GM23338 (cell line): ENCODE results near the gene ACD. TPM values are rescaled to one million over a fixed set of nuclear protein-coding genes. Genes with fewer than 3 reads are reported as not detected.

Experiments
- ATAC-seq: fragments of 200-7000 bp; cut with Tn5 transposase; 3 replicates; pipeline ENCODE4 v1.9.1; 2020
- DNase-seq: peaks from one replicate; pipeline ENCODE4 v3.0.0-alpha.2; 2015; ENCODE audit warnings: low spot score
- H2AFZ ChIP-seq: fragments of 200-600 bp; sonication (generic); 2 replicates; pipeline ENCODE4 v1.8.0; 2016; ENCODE audit warnings: antibody characterized with exemption, mild to moderate bottlenecking, moderate library complexity
- H3F3A ChIP-seq: fragments of 200-600 bp; sonication (generic); replicated peaks from 2 replicates; pipeline ENCODE4 v1.8.0; 2017; ENCODE audit warnings: antibody characterized with exemption, mixed run types, low read depth
- H3K27ac ChIP-seq: fragments of 200-600 bp; sonication (generic); 2 replicates; pipeline ENCODE4 v1.6.1; 2016; ENCODE audit warnings: low read depth
- H3K27me3 ChIP-seq: fragments of 200-600 bp; sonication (generic); 2 replicates; pipeline ENCODE4 v1.8.0; 2016; ENCODE audit warnings: mild to moderate bottlenecking, mixed run types, moderate library complexity; ENCODE audit not compliant: insufficient read depth
- H3K36me3 ChIP-seq: fragments of 200-600 bp; sonication (generic); 2 replicates; pipeline ENCODE4 v1.8.0; 2016; ENCODE audit warnings: mild to moderate bottlenecking; ENCODE audit not compliant: insufficient read depth
- H3K4me1 ChIP-seq: fragments of 200-600 bp; sonication (generic); 2 replicates; pipeline ENCODE4 v1.8.0; 2016; ENCODE audit warnings: mild to moderate bottlenecking, moderate library complexity; ENCODE audit not compliant: insufficient read depth
- H3K4me2 ChIP-seq: fragments of 200-600 bp; sonication (generic); 2 replicates; pipeline ENCODE4 v1.7.1; 2017; ENCODE audit warnings: mixed run types
- H3K4me3 ChIP-seq: fragments of 200-600 bp; sonication (generic); 2 replicates; pipeline ENCODE4 v1.6.1; 2016; ENCODE audit warnings: mixed run types
- H3K79me2 ChIP-seq: fragments of 200-600 bp; sonication (generic); replicated peaks from 2 replicates; pipeline ENCODE4 v1.8.0; 2017; ENCODE audit warnings: mild to moderate bottlenecking; ENCODE audit not compliant: insufficient read depth
- H3K9me2 ChIP-seq: fragments of 200-600 bp; sonication (generic); 2 replicates; pipeline ENCODE4 v1.8.0; 2017; ENCODE audit not compliant: insufficient read depth
- H4K20me1 ChIP-seq: fragments of 200-600 bp; sonication (generic); replicated peaks from 2 replicates; pipeline ENCODE4 v1.8.0; 2017; ENCODE audit warnings: mild to moderate bottlenecking; ENCODE audit not compliant: insufficient read depth
- H3K27ac Mint-ChIP-seq: 2 replicates; pipeline ENCODE4 v1.8.0; 2020; ENCODE audit warnings: inconsistent platforms, mild to moderate bottlenecking, moderate library complexity, mixed read lengths
- H3K27me3 Mint-ChIP-seq: 3 replicates; pipeline ENCODE4 v1.8.0; 2022; ENCODE audit warnings: low read depth, mild to moderate bottlenecking, moderate library complexity, mixed read lengths, inconsistent platforms; ENCODE audit not compliant: insufficient read depth, poor library complexity
- H3K36me3 Mint-ChIP-seq: 3 replicates; pipeline ENCODE4 v1.8.0; 2021; ENCODE audit warnings: low read depth, mild to moderate bottlenecking, inconsistent platforms, moderate library complexity, mixed read lengths
- H3K4me1 Mint-ChIP-seq: 3 replicates; pipeline ENCODE4 v1.8.0; 2020; ENCODE audit warnings: mild to moderate bottlenecking, inconsistent platforms, mixed read lengths
- H3K4me3 Mint-ChIP-seq: 3 replicates; pipeline ENCODE4 v1.8.0; 2021; ENCODE audit warnings: moderate library complexity, mild to moderate bottlenecking, inconsistent platforms, mixed read lengths
- H3K9me3 Mint-ChIP-seq: 3 replicates; pipeline ENCODE4 v1.8.0; 2020; ENCODE audit warnings: moderate library complexity, mild to moderate bottlenecking, inconsistent platforms, mixed read lengths
- CREB1 ChIP-seq: fragments of 250-450 bp; sonication (Bioruptor Pico); IDR thresholded peaks from 2 replicates; pipeline ENCODE4 v1.5.0; 2020; ENCODE audit warnings: low read depth, mild to moderate bottlenecking, moderate library complexity
- EZH2 ChIP-seq: fragments of 200-600 bp; sonication (generic); IDR thresholded peaks from one replicate; pipeline ENCODE4 v1.8.0; 2017; ENCODE audit warnings: antibody characterized with exemption, mild to moderate bottlenecking, low read depth; ENCODE audit not compliant: unreplicated experiment
- EZH2phosphoT487 ChIP-seq: fragments of 200-600 bp; sonication (generic); IDR thresholded peaks from one replicate; pipeline ENCODE4 v1.8.1; 2018; ENCODE audit warnings: antibody characterized with exemption; ENCODE audit not compliant: unreplicated experiment
- JUNB ChIP-seq: IDR thresholded peaks from one replicate; pipeline ENCODE4 v1.6.1; 2016; ENCODE audit warnings: antibody characterized with exemption; ENCODE audit not compliant: unreplicated experiment
- NANOG ChIP-seq: IDR thresholded peaks from 2 replicates; pipeline ENCODE4 v1.6.1; 2016; ENCODE audit warnings: antibody characterized with exemption, borderline replicate concordance
- POLR2AphosphoS5 ChIP-seq: IDR thresholded peaks from 2 replicates; pipeline ENCODE4 v1.6.1; 2016; ENCODE audit warnings: antibody characterized with exemption, low read depth
- STAT1 ChIP-seq: IDR thresholded peaks from one replicate; pipeline ENCODE4 v1.6.1; 2016; ENCODE audit warnings: antibody characterized with exemption; ENCODE audit not compliant: unreplicated experiment
- ZNF114 ChIP-seq: fragments of 250-450 bp; sonication (Bioruptor Pico); IDR thresholded peaks from 2 replicates; pipeline ENCODE4 v1.5.0; 2020; ENCODE audit warnings: mild to moderate bottlenecking, moderate library complexity
- ZNF331 ChIP-seq: fragments of 250-450 bp; sonication (Bioruptor Pico); IDR thresholded peaks from 2 replicates; pipeline ENCODE4 v1.5.0; 2020; ENCODE audit warnings: low read depth, mild to moderate bottlenecking, moderate library complexity
- polyA plus RNA-seq: library from polyadenylated mRNA; unstranded; fragments of >200 nt; fragmentation: Nextera tagmentation; extraction: Ambion mirVana; gene quantifications from 2 replicates; pipeline ENCODE4 v1.2.1, GENCODE V29; 2016
- total RNA-seq: library from RNA; depleted of rRNA; stranded (reverse); fragments of >200 nt; shearing (Covaris generic); gene quantifications from 2 replicates; pipeline ENCODE4 v1.2.3, GENCODE V29; 2014
- TF ChIP-seq, protein P1 (sequence below), 2 experiments: fragments of 200-600 bp in 1 of 2; sonication (generic) in 1 of 2; conservative IDR thresholded peaks; 2 replicates each; pipeline versions ENCODE4 v1.5.1 to v1.6.1; 2016 to 2017; ENCODE audit warnings: antibody characterized with exemption in 2 of 2, low read depth in 2 of 2, mild to moderate bottlenecking in 2 of 2, moderate library complexity in 1 of 2
- TF ChIP-seq, protein P2 (sequence below): IDR thresholded peaks from 2 replicates; pipeline ENCODE4 v1.6.1; 2016; ENCODE audit warnings: antibody characterized with exemption
- TF ChIP-seq, protein P3 (sequence below): fragments of 250-450 bp; sonication (Bioruptor Pico); IDR thresholded peaks from 2 replicates; pipeline ENCODE4 v1.5.0; 2020; ENCODE audit warnings: mild to moderate bottlenecking, moderate library complexity
- TF ChIP-seq, protein P4 (sequence below): IDR thresholded peaks from one replicate; pipeline ENCODE4 v1.6.1; 2018; ENCODE audit warnings: antibody characterized with exemption; ENCODE audit not compliant: unreplicated experiment

ACD gene
- total and polyA plus RNA-seq, 2 experiments from 2014 or later: 38.7 to 51.7 TPM

DNA sequence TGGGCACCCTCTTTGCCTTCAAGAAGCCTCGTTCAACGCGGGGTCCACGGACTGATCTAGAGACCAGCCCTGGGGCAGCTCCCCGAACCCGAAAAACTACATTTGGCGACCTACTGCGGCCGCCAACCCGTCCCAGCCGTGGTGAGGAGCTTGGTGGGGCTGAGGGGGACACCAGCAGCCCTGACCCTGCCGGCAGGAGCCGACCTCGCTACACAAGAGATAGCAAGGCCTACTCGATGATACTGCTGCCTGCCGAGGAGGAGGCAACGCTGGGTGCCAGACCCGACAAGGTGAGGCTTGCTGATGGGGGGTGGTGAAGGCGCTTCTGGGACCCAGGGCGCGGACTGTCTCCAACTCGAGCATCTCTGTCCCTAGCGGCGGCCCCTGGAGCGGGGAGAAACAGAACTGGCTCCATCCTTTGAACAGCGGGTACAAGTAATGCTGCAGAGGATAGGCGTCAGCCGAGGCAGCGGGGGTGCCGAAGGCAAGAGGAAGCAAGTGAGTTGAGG is 5.6 kb downstream of the ACD start:
- ATAC-seq: no peak
- Histone ChIP-seq H3K27me3 (peaks cover 44% of the 10 kb centered on the region), H4K20me1 (no peaks in the 10 kb centered on the region; the same call in 1 of the 2 replicates)

More for the DNA sequence above, 5.6 kb downstream of the ACD start:
- 0 out of 2 replicates have a peak, but pooled peaks cover 5% of the 10 kb centered on the region for H3F3A ChIP-seq
- peak; percentile 38 for DNase-seq
- no peaks in the 10 kb centered on the region for H3K36me3 ChIP-seq
- H3K4me3 ChIP-seq: no peak overlapping the region
- no peaks in the 10 kb centered on the region for H3K9me2 ChIP-seq
- no peaks in the 10 kb centered on the region; the same call in 1 of the 2 replicates for H3K4me1 ChIP-seq
- H3K4me2 ChIP-seq: no peak overlapping the region
- TF ChIP-seq ZNF331: no peak
- TF ChIP-seq EZH2: no peak
- TF ChIP-seq STAT1: no peak
- no peak for TF ChIP-seq CREB1
- TF ChIP-seq, protein P1, sequence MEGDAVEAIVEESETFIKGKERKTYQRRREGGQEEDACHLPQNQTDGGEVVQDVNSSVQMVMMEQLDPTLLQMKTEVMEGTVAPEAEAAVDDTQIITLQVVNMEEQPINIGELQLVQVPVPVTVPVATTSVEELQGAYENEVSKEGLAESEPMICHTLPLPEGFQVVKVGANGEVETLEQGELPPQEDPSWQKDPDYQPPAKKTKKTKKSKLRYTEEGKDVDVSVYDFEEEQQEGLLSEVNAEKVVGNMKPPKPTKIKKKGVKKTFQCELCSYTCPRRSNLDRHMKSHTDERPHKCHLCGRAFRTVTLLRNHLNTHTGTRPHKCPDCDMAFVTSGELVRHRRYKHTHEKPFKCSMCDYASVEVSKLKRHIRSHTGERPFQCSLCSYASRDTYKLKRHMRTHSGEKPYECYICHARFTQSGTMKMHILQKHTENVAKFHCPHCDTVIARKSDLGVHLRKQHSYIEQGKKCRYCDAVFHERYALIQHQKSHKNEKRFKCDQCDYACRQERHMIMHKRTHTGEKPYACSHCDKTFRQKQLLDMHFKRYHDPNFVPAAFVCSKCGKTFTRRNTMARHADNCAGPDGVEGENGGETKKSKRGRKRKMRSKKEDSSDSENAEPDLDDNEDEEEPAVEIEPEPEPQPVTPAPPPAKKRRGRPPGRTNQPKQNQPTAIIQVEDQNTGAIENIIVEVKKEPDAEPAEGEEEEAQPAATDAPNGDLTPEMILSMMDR (conservative IDR thresholded peaks at IDR 0.05; ENCODE audit: low read depth in 2 of 2): no peak
- TF ChIP-seq, protein P2, sequence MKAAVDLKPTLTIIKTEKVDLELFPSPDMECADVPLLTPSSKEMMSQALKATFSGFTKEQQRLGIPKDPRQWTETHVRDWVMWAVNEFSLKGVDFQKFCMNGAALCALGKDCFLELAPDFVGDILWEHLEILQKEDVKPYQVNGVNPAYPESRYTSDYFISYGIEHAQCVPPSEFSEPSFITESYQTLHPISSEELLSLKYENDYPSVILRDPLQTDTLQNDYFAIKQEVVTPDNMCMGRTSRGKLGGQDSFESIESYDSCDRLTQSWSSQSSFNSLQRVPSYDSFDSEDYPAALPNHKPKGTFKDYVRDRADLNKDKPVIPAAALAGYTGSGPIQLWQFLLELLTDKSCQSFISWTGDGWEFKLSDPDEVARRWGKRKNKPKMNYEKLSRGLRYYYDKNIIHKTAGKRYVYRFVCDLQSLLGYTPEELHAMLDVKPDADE: no peak
- TF ChIP-seq POLR2AphosphoS5: no peak
- TF ChIP-seq ZNF114 (CRISPR knock-in tag): no peak
- no peak for TF ChIP-seq EZH2phosphoT487
- TF ChIP-seq JUNB: no peak
- no peak for TF ChIP-seq NANOG
- TF ChIP-seq, protein P3, sequence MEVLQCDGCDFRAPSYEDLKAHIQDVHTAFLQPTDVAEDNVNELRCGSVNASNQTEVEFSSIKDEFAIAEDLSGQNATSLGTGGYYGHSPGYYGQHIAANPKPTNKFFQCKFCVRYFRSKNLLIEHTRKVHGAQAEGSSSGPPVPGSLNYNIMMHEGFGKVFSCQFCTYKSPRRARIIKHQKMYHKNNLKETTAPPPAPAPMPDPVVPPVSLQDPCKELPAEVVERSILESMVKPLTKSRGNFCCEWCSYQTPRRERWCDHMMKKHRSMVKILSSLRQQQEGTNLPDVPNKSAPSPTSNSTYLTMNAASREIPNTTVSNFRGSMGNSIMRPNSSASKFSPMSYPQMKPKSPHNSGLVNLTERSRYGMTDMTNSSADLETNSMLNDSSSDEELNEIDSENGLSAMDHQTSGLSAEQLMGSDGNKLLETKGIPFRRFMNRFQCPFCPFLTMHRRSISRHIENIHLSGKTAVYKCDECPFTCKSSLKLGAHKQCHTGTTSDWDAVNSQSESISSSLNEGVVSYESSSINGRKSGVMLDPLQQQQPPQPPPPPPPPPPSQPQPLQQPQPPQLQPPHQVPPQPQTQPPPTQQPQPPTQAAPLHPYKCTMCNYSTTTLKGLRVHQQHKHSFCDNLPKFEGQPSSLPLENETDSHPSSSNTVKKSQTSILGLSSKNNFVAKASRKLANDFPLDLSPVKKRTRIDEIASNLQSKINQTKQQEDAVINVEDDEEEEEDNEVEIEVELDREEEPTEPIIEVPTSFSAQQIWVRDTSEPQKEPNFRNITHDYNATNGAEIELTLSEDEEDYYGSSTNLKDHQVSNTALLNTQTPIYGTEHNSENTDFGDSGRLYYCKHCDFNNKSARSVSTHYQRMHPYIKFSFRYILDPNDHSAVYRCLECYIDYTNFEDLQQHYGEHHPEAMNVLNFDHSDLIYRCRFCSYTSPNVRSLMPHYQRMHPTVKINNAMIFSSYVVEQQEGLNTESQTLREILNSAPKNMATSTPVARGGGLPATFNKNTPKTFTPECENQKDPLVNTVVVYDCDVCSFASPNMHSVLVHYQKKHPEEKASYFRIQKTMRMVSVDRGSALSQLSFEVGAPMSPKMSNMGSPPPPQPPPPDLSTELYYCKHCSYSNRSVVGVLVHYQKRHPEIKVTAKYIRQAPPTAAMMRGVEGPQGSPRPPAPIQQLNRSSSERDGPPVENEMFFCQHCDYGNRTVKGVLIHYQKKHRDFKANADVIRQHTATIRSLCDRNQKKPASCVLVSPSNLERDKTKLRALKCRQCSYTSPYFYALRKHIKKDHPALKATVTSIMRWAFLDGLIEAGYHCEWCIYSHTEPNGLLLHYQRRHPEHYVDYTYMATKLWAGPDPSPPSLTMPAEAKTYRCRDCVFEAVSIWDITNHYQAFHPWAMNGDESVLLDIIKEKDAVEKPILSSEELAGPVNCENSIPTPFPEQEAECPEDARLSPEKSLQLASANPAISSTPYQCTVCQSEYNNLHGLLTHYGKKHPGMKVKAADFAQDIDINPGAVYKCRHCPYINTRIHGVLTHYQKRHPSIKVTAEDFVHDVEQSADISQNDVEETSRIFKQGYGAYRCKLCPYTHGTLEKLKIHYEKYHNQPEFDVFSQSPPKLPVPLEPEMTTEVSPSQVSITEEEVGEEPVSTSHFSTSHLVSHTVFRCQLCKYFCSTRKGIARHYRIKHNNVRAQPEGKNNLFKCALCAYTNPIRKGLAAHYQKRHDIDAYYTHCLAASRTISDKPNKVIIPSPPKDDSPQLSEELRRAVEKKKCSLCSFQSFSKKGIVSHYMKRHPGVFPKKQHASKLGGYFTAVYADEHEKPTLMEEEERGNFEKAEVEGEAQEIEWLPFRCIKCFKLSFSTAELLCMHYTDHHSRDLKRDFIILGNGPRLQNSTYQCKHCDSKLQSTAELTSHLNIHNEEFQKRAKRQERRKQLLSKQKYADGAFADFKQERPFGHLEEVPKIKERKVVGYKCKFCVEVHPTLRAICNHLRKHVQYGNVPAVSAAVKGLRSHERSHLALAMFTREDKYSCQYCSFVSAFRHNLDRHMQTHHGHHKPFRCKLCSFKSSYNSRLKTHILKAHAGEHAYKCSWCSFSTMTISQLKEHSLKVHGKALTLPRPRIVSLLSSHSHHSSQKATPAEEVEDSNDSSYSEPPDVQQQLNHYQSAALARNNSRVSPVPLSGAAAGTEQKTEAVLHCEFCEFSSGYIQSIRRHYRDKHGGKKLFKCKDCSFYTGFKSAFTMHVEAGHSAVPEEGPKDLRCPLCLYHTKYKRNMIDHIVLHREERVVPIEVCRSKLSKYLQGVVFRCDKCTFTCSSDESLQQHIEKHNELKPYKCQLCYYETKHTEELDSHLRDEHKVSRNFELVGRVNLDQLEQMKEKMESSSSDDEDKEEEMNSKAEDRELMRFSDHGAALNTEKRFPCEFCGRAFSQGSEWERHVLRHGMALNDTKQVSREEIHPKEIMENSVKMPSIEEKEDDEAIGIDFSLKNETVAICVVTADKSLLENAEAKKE (CRISPR knock-in tag): no peak
- TF ChIP-seq, protein P4, sequence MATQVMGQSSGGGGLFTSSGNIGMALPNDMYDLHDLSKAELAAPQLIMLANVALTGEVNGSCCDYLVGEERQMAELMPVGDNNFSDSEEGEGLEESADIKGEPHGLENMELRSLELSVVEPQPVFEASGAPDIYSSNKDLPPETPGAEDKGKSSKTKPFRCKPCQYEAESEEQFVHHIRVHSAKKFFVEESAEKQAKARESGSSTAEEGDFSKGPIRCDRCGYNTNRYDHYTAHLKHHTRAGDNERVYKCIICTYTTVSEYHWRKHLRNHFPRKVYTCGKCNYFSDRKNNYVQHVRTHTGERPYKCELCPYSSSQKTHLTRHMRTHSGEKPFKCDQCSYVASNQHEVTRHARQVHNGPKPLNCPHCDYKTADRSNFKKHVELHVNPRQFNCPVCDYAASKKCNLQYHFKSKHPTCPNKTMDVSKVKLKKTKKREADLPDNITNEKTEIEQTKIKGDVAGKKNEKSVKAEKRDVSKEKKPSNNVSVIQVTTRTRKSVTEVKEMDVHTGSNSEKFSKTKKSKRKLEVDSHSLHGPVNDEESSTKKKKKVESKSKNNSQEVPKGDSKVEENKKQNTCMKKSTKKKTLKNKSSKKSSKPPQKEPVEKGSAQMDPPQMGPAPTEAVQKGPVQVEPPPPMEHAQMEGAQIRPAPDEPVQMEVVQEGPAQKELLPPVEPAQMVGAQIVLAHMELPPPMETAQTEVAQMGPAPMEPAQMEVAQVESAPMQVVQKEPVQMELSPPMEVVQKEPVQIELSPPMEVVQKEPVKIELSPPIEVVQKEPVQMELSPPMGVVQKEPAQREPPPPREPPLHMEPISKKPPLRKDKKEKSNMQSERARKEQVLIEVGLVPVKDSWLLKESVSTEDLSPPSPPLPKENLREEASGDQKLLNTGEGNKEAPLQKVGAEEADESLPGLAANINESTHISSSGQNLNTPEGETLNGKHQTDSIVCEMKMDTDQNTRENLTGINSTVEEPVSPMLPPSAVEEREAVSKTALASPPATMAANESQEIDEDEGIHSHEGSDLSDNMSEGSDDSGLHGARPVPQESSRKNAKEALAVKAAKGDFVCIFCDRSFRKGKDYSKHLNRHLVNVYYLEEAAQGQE: no peak
- Mint-ChIP-seq H3K4me1 (peaks cover 14% of the 10 kb centered on the region), H3K9me3 (no peaks in the 10 kb centered on the region), H3K36me3 (peaks cover 9% of the 10 kb centered on the region; the same call in 1 of the 3 replicates), H3K27me3 (peaks cover 58% of the 10 kb centered on the region), H3K4me3 (no peak overlapping the region; the same call in 2 of the 3 replicates), H3K27ac (no peak overlapping the region)
- H3K79me2 ChIP-seq: no peaks in the 10 kb centered on the region
- H3K27ac ChIP-seq: no peak overlapping the region
- no peak overlapping the region for H2AFZ ChIP-seq
